Keratinocyte (primary cell): ENCODE measurements around the gene DNAAF9.

Source experiments
- EZH2 ChIP-seq: IDR thresholded peaks from one replicate; pipeline ENCODE4 v1.6.1; 2012; ENCODE audit warnings: inconsistent platforms, mild to moderate bottlenecking, low read length, moderate library complexity
- TF ChIP-seq, protein P1 (sequence below), 3 experiments: IDR thresholded peaks in 1 of 3; conservative IDR thresholded peaks in 1 of 3; optimal IDR thresholded peaks in 1 of 3; 2 replicates in 2 of 3; 3 replicates in 1 of 3; pipeline versions ENCODE3 to v1.5.1; 2011; ENCODE audit warnings: low read length in 3 of 3, mild to moderate bottlenecking in 3 of 3, moderate library complexity in 2 of 3, control low read depth in 1 of 3, inconsistent platforms in 1 of 3; ENCODE audit not compliant: insufficient read depth in 2 of 3; ENCODE audit errors: extremely low read depth in 1 of 3

DNA sequence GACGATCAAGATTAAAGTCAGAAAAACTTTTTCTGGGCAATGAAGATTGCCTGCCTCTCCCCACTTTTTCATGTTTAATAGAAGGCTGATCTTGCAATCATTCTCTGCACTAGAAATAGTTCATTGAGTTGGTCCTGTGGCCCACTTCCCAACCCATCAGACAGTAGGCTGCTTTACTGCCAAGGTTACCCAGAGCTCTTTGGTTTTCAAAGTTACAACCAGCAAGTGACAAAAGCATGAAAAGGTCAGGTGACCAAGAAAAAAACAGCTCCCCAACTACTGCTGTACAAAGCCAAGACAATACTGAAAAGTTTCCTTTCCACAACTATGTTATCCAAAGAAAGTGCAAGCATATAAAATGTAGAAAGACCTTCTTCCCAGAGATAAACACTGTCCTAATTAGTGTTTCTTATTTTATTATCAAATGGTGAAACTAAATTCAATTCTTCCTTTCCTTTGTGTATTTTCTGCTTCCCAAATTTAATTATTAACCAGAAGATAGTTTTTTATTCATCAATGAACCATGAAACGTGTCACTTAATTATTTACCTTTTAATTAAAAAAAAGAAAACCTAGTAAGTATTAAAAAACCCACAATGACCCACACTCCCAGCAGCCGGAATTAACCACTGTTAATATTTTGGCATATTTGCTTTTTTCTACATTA is 16.6 kb downstream of the DNAAF9 start:
- TF ChIP-seq, protein P1, sequence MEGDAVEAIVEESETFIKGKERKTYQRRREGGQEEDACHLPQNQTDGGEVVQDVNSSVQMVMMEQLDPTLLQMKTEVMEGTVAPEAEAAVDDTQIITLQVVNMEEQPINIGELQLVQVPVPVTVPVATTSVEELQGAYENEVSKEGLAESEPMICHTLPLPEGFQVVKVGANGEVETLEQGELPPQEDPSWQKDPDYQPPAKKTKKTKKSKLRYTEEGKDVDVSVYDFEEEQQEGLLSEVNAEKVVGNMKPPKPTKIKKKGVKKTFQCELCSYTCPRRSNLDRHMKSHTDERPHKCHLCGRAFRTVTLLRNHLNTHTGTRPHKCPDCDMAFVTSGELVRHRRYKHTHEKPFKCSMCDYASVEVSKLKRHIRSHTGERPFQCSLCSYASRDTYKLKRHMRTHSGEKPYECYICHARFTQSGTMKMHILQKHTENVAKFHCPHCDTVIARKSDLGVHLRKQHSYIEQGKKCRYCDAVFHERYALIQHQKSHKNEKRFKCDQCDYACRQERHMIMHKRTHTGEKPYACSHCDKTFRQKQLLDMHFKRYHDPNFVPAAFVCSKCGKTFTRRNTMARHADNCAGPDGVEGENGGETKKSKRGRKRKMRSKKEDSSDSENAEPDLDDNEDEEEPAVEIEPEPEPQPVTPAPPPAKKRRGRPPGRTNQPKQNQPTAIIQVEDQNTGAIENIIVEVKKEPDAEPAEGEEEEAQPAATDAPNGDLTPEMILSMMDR (optimal IDR thresholded peaks at IDR 0.05 in 1 of 3, IDR thresholded peaks at IDR 0.05 in 1 of 3, conservative IDR thresholded peaks at IDR 0.05 in 1 of 3; ENCODE audit: extremely low read depth in 1 of 3, insufficient read depth in 2 of 3, low read length in 3 of 3), result no peak
- TF ChIP-seq EZH2, result no peak
